Keratinocyte (primary cell): ENCODE results near the gene BAZ1A. TPM values are rescaled to one million over a fixed set of nuclear protein-coding genes. Genes with fewer than 3 reads are reported as not detected.

ENCODE experiments used
- DNase-seq: peaks from one replicate; pipeline ENCODE4 v3.0.0-alpha.2; 2011; ENCODE audit warnings: low read depth, missing footprints, low spot score
- FAIRE-seq: peaks from 2 replicates; lab custom pipeline; 2011; peaks lifted over from hg19 to GRCh38; lab: Jason Lieb, UNC
- H2AFZ ChIP-seq: 2 replicates; pipeline ENCODE4 v1.6.0; 2012; ENCODE audit warnings: low read length, control low read depth, inconsistent platforms; ENCODE audit not compliant: control insufficient read depth
- H3K27ac ChIP-seq: 2 replicates; pipeline ENCODE4 v1.5.1; 2011; ENCODE audit warnings: low read length; ENCODE audit not compliant: control insufficient read depth, insufficient read depth
- H3K27me3 ChIP-seq: 3 replicates; pipeline ENCODE4 v1.6.0; 2011; ENCODE audit warnings: low read length; ENCODE audit not compliant: control insufficient read depth, insufficient read depth; ENCODE audit errors: extremely low read depth
- H3K36me3 ChIP-seq, 2 experiments: 2 replicates in 1 of 2; 3 replicates in 1 of 2; pipeline ENCODE4 v1.5.1; 2011; ENCODE audit warnings: low read length in 2 of 2, mild to moderate bottlenecking in 1 of 2; ENCODE audit not compliant: control insufficient read depth in 2 of 2, insufficient read depth in 2 of 2; ENCODE audit errors: extremely low read depth in 1 of 2
- H3K4me1 ChIP-seq: 3 replicates; pipeline ENCODE4 v1.5.1; 2011; ENCODE audit warnings: low read length; ENCODE audit not compliant: control insufficient read depth, insufficient read depth; ENCODE audit errors: extremely low read depth
- H3K4me2 ChIP-seq: 3 replicates; pipeline ENCODE4 v1.6.0; 2011; ENCODE audit warnings: low read depth, low read length; ENCODE audit not compliant: control insufficient read depth, insufficient read depth; ENCODE audit errors: extremely low read depth
- H3K4me3 ChIP-seq, 3 experiments: fragments of 200-600 bp in 1 of 3; sonication (generic) in 1 of 3; 2 replicates in 2 of 3; 3 replicates in 1 of 3; pipeline ENCODE4 v1.5.1; 2011 to 2016; ENCODE audit warnings: low read length in 3 of 3, mild to moderate bottlenecking in 3 of 3, control low read depth in 2 of 3, inconsistent platforms in 1 of 3, low read depth in 1 of 3, mixed read lengths in 1 of 3, mixed run types in 1 of 3, moderate library complexity in 1 of 3; ENCODE audit not compliant: control insufficient read depth in 2 of 3, insufficient read depth in 2 of 3; ENCODE audit errors: extremely low read depth in 1 of 3
- H3K79me2 ChIP-seq: 2 replicates; pipeline ENCODE4 v1.6.0; 2012; ENCODE audit warnings: low read length; ENCODE audit not compliant: control insufficient read depth, insufficient read depth
- H3K9ac ChIP-seq: 3 replicates; pipeline ENCODE4 v1.6.0; 2011; ENCODE audit warnings: low read length; ENCODE audit not compliant: control insufficient read depth, insufficient read depth; ENCODE audit errors: extremely low read depth
- H3K9me1 ChIP-seq: 3 replicates; pipeline ENCODE4 v1.6.0; 2011; ENCODE audit warnings: low read length; ENCODE audit not compliant: control insufficient read depth, insufficient read depth; ENCODE audit errors: extremely low read depth
- H3K9me3 ChIP-seq: 2 replicates; pipeline ENCODE4 v1.5.1; 2012; ENCODE audit warnings: low read depth, low read length; ENCODE audit not compliant: control insufficient read depth
- H4K20me1 ChIP-seq: 3 replicates; pipeline ENCODE4 v1.6.0; 2011; ENCODE audit warnings: low read length; ENCODE audit not compliant: control insufficient read depth, insufficient read depth; ENCODE audit errors: extremely low read depth
- EZH2 ChIP-seq: IDR thresholded peaks from one replicate; pipeline ENCODE4 v1.6.1; 2012; ENCODE audit warnings: inconsistent platforms, mild to moderate bottlenecking, low read length, moderate library complexity
- dilution Hi-C: fragments of 300-500 bp; cut with MboI; formaldehyde crosslinking; loops from one replicate; pipeline ENCODE4 v1.7.0; 2020; ENCODE audit warnings: low sequenced_read_pairs; ENCODE audit not compliant: extremely low pct_ligation_motif_present
- polyA plus RNA-seq, 5 experiments: library from polyadenylated mRNA; depleted of rRNA in 3 of 5; stranded (reverse) in 3 of 5; stranded (forward) in 1 of 5; unstranded in 1 of 5; fragments of >200 nt; gene quantifications; 1 replicate in 1 of 5; 2 replicates in 3 of 5; 3 replicates in 1 of 5; pipeline versions ENCODE4 v1.2.1 to v1.2.3, GENCODE V29; 2011 to 2012; ENCODE audit warnings: missing spikeins in 2 of 5, low read depth in 1 of 5, low replicate concordance in 1 of 5
- TF ChIP-seq, protein P1 (sequence below), 3 experiments: IDR thresholded peaks in 1 of 3; conservative IDR thresholded peaks in 1 of 3; optimal IDR thresholded peaks in 1 of 3; 2 replicates in 2 of 3; 3 replicates in 1 of 3; pipeline versions ENCODE3 to v1.5.1; 2011; ENCODE audit warnings: low read length in 3 of 3, mild to moderate bottlenecking in 3 of 3, moderate library complexity in 2 of 3, control low read depth in 1 of 3, inconsistent platforms in 1 of 3; ENCODE audit not compliant: insufficient read depth in 2 of 3; ENCODE audit errors: extremely low read depth in 1 of 3

Gene BAZ1A
- polyA plus RNA-seq, 1 donor (not counting 4 experiments of a cell fraction or from before 2014, with no cell fraction given) = 52.0 TPM

DNA sequence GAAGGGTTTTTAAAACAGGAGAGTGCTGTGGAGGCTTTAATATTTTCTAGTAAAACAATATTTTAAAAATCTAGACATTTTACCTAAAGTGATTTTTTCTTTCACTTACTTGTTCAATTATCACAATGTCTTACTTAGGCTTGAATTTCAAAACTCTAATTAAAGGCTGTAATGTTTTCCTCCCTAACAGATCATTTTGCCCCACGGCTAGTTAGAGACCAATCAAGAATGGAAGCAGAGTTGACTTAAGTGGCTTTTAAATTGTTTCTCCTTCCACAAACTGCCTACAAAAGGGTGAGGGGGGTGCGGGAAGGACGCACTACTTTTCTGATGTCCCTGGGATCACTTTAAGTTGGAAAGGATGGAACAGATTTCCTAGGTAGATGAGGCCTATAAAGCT lies 151.3 kb downstream of the BAZ1A start:
- H3K27ac ChIP-seq = no peak overlapping the region
- no peak for FAIRE-seq

DNA sequence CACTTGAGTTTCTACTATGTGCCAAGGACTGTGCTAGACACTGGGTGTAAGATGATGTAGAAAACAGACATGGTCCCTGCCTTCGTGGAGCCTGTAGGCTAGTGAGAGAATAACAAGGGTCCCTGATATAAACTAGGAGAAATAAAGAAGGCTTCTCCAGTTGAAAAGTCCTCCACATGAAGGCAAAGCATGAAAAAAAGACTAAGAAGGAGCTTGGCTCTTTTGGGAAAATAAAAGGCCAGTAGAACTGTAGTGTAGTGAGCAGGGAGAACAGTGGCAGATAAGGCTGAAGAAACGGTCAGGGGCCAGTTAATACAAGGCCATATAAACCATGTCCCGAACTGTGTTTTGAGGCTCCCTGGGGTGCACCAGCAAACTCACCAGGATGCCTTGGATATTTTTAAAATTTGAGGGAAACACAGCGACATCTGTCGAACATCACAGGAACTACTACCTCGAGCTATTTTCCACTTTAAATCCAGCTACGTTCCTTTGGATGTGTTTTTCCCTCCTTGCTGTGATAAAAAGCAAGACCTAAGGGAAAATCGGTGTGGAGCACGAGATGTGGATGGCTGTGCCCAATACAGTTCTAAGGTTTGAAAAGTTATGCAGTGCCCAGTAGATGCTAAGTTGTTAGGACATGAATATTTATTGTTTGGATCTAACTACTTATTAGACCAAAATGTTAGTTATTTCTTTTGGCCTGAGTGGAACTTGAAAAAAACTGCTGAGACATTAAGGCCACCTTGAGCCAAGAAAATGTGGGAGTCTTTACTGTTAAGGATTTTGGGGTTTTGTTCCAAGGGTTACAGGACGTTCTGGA lies 152.2 kb downstream of the BAZ1A start:
- Histone ChIP-seq H3K79me2 (no peaks in the 10 kb centered on the region), H2AFZ (peak overlapping the region; percentile 87), H3K9me1 (no peaks in the 10 kb centered on the region), H3K4me3 (no peak overlapping the region), H3K9me3 (no peaks in the 10 kb centered on the region), H3K9ac (no peak overlapping the region), H3K27me3 (no peaks in the 10 kb centered on the region), H3K27ac (no peak overlapping the region), H3K36me3 (no peaks in the 10 kb centered on the region), H4K20me1 (no peaks in the 10 kb centered on the region), H3K4me2 (no peak overlapping the region), H3K4me1 (peaks cover 6% of the 10 kb centered on the region)
- TF ChIP-seq EZH2 = no peak
- TF ChIP-seq, protein P1, sequence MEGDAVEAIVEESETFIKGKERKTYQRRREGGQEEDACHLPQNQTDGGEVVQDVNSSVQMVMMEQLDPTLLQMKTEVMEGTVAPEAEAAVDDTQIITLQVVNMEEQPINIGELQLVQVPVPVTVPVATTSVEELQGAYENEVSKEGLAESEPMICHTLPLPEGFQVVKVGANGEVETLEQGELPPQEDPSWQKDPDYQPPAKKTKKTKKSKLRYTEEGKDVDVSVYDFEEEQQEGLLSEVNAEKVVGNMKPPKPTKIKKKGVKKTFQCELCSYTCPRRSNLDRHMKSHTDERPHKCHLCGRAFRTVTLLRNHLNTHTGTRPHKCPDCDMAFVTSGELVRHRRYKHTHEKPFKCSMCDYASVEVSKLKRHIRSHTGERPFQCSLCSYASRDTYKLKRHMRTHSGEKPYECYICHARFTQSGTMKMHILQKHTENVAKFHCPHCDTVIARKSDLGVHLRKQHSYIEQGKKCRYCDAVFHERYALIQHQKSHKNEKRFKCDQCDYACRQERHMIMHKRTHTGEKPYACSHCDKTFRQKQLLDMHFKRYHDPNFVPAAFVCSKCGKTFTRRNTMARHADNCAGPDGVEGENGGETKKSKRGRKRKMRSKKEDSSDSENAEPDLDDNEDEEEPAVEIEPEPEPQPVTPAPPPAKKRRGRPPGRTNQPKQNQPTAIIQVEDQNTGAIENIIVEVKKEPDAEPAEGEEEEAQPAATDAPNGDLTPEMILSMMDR (optimal IDR thresholded peaks at IDR 0.05 in 1 of 3, IDR thresholded peaks at IDR 0.05 in 1 of 3, conservative IDR thresholded peaks at IDR 0.05 in 1 of 3; ENCODE audit: extremely low read depth in 1 of 3, insufficient read depth in 2 of 3, low read length in 3 of 3) = peak; percentile 65 to 85 (median 73)
- DNase-seq = no peak
- dilution Hi-C loops = no loop called here
- FAIRE-seq = peak; percentile 85

More for the DNA sequence above, 151.3 kb downstream of the BAZ1A start:
- no peak for DNase-seq
- Histone ChIP-seq H3K9me3 (no peaks in the 10 kb centered on the region), H4K20me1 (no peaks in the 10 kb centered on the region), H3K9ac (no peak overlapping the region), H3K4me3 (no peak overlapping the region), H3K9me1 (no peaks in the 10 kb centered on the region), H3K4me1 (peaks cover 6% of the 10 kb centered on the region), H3K27me3 (no peaks in the 10 kb centered on the region), H3K36me3 (no peaks in the 10 kb centered on the region), H3K79me2 (no peaks in the 10 kb centered on the region), H2AFZ (no peak overlapping the region), H3K4me2 (no peak overlapping the region)
- no peak for TF ChIP-seq EZH2
- TF ChIP-seq, protein P1 (optimal IDR thresholded peaks at IDR 0.05 in 1 of 3, IDR thresholded peaks at IDR 0.05 in 1 of 3, conservative IDR thresholded peaks at IDR 0.05 in 1 of 3; ENCODE audit: extremely low read depth in 1 of 3, insufficient read depth in 2 of 3, low read length in 3 of 3) = no peak
- dilution Hi-C loops = no loop called here
